CD1c-positive myeloid dendritic cell (primary cell): ENCODE data around the gene UCN.
A peak's percentile ranks its signal among the peaks of the same experiment; 100 is the strongest.
"Not testable (repeated sequence)": the region's sequence is repeated elsewhere in the genome, so short reads cannot be mapped to it uniquely, and the experiment has no call there.

Experiments used
- DNase-seq: peaks from one replicate; pipeline ENCODE4 v3.0.0-alpha.2; 2016; ENCODE audit errors: extremely low spot score

Gene UCN

GRCh38 chr2:27308359-27308881 lies at the start of gene UCN:
Gene UCN, minus strand, starts transcription at chr2:27308445. Its CDS starts 550 bp downstream, at chr2:27307895.
- DNase-seq = no peak

- DNase-seq = peak; percentile 98
These were observed 48.3 kb upstream of the UCN start, which contains the start of gene GTF3C2 for GRCh38 chr2:27356382-27357181. Gene GTF3C2, minus strand, starts transcription at chr2:27356764. Its CDS starts 13,210 bp downstream, at chr2:27343554.

- DNase-seq = peak; percentile 85
These were observed 47.8 kb upstream of the UCN start for GRCh38 chr2:27356056-27356381.

GRCh38 chr2:27354597-27354927 lies 46.3 kb upstream of the UCN start:
- no peak for DNase-seq

- DNase-seq = peak; percentile 45
These were observed 45.7 kb upstream of the UCN start for GRCh38 chr2:27353762-27354596.

GRCh38 chr2:27353386-27353761 lies 45.1 kb upstream of the UCN start:
- not testable (repeated sequence) for DNase-seq

- no peak for DNase-seq
These were observed 43.8 kb upstream of the UCN start for GRCh38 chr2:27351802-27352598.

- no peak for DNase-seq
These were observed 42.0 kb upstream of the UCN start for GRCh38 chr2:27350106-27350693.

- DNase-seq = no peak
These were observed 39.4 kb upstream of the UCN start for GRCh38 chr2:27347641-27348040.

- DNase-seq = no peak
These were observed 27.9 kb upstream of the UCN start for GRCh38 chr2:27336173-27336572.

- no peak for DNase-seq
These were observed 27.1 kb upstream of the UCN start for GRCh38 chr2:27335311-27335710.

GRCh38 chr2:27324720-27325119 lies 16.5 kb upstream of the UCN start:
- DNase-seq = no peak

- no peak for DNase-seq
These were observed 15.5 kb upstream of the UCN start for GRCh38 chr2:27323596-27324285.

GRCh38 chr2:27322766-27323595 lies 14.7 kb upstream of the UCN start, which contains the start of gene MPV17:
Gene MPV17, minus strand, starts transcription at chr2:27323097. Its CDS starts 580 bp downstream, at chr2:27322517.
- peak; percentile 89 for DNase-seq

- DNase-seq = peak; percentile 59
These were observed 14.1 kb upstream of the UCN start for GRCh38 chr2:27322301-27322765.

- peak; percentile 41 for DNase-seq
These were observed 12.8 kb upstream of the UCN start for GRCh38 chr2:27320958-27321543.

GRCh38 chr2:27319839-27320238 lies 11.6 kb upstream of the UCN start:
- DNase-seq = not testable (repeated sequence)

GRCh38 chr2:27316655-27317412 lies 8.6 kb upstream of the UCN start:
- no peak for DNase-seq

- no peak for DNase-seq
These were observed 6.9 kb upstream of the UCN start for GRCh38 chr2:27315122-27315521.
